Measurements from ENCODE around the gene SCYGR4.
"Not testable (repeated sequence)": the region's sequence is repeated elsewhere in the genome, so short reads cannot be mapped to it uniquely, and the experiment has no call there.

Gene SCYGR4

GRCh38 chr2:227579791-227580190 is 37.5 kb upstream of the SCYGR4 start:
- WGBS (ENCODE audit: insufficient coverage) = no CpG with 5 or more reads among the region's 1 CpG

GRCh38 chr2:227582369-227582768 is 34.9 kb upstream of the SCYGR4 start:
- CTCF ChIA-PET = no interaction called here
- Histone ChIP-seq H3K9me3 (ENCODE audit: control extremely low read depth in 1 of 5, control insufficient read depth in 4 of 5, insufficient read depth in 2 of 5, low read depth in 1 of 5, low read length in 4 of 5) (peaks cover 0 to 6% (median 0%) of the 10 kb centered on the region in 5 experiments), H3K4me3 (ENCODE audit: control insufficient read depth in 1 of 7, extremely low read depth in 1 of 7, insufficient read depth in 4 of 7, low read depth in 2 of 7, low read length in 6 of 7) (no peak overlapping the region), H3K36me3 (ENCODE audit: control insufficient read depth in 4 of 4, insufficient read depth in 4 of 4, low read length in 3 of 4) (no peaks in the 10 kb centered on the region), H3K4me1 (ENCODE audit: control extremely low read depth in 1 of 4, control insufficient read depth in 4 of 4, insufficient read depth in 4 of 4, low read length in 3 of 4) (no peaks in the 10 kb centered on the region), H3K27me3 (replicated peaks in 2 of 5; ENCODE audit: control insufficient read depth in 4 of 5, insufficient read depth in 5 of 5, low read length in 4 of 5) (no peaks in the 10 kb centered on the region), H3K27ac (ENCODE audit: insufficient read depth in 1 of 2, low read depth in 1 of 2, low read length in 2 of 2, poor library complexity in 1 of 2, severe bottlenecking in 2 of 2) (no peak overlapping the region)
- POLR2A ChIA-PET = no interaction called here
- DNase-seq = no peak

More at GRCh38 chr2:227579791-227580190, 37.5 kb upstream of the SCYGR4 start:
- ChIA-PET CTCF (no interaction called here), POLR2A (no interaction called here)
- Histone ChIP-seq H3K4me3 (ENCODE audit: control insufficient read depth in 1 of 7, extremely low read depth in 1 of 7, insufficient read depth in 4 of 7, low read depth in 2 of 7, low read length in 6 of 7) (no peak overlapping the region), H3K27ac (ENCODE audit: insufficient read depth in 1 of 2, low read depth in 1 of 2, low read length in 2 of 2, poor library complexity in 1 of 2, severe bottlenecking in 2 of 2) (no peak overlapping the region), H3K36me3 (ENCODE audit: control insufficient read depth in 4 of 4, insufficient read depth in 4 of 4, low read length in 3 of 4) (no peaks in the 10 kb centered on the region), H3K27me3 (replicated peaks in 2 of 5; ENCODE audit: control insufficient read depth in 4 of 5, insufficient read depth in 5 of 5, low read length in 4 of 5) (no peaks in the 10 kb centered on the region), H3K4me1 (ENCODE audit: control extremely low read depth in 1 of 4, control insufficient read depth in 4 of 4, insufficient read depth in 4 of 4, low read length in 3 of 4) (no peaks in the 10 kb centered on the region), H3K9me3 (ENCODE audit: control extremely low read depth in 1 of 5, control insufficient read depth in 4 of 5, insufficient read depth in 2 of 5, low read depth in 1 of 5, low read length in 4 of 5) (peaks cover 0 to 6% (median 0%) of the 10 kb centered on the region in 5 experiments)
- no peak for DNase-seq

- CTCF ChIA-PET = no interaction called here
- Histone ChIP-seq H3K36me3 (ENCODE audit: control insufficient read depth in 4 of 4, insufficient read depth in 4 of 4, low read length in 3 of 4) (no peaks in the 10 kb centered on the region), H3K27me3 (replicated peaks in 2 of 5; ENCODE audit: control insufficient read depth in 4 of 5, insufficient read depth in 5 of 5, low read length in 4 of 5) (peaks cover 0 to 9% (median 0%) of the 10 kb centered on the region in 5 experiments), H3K27ac (ENCODE audit: insufficient read depth in 1 of 2, low read depth in 1 of 2, low read length in 2 of 2, poor library complexity in 1 of 2, severe bottlenecking in 2 of 2) (no peak overlapping the region), H3K4me3 (ENCODE audit: control insufficient read depth in 1 of 7, extremely low read depth in 1 of 7, insufficient read depth in 4 of 7, low read depth in 2 of 7, low read length in 6 of 7) (no peak overlapping the region), H3K9me3 (ENCODE audit: control extremely low read depth in 1 of 5, control insufficient read depth in 4 of 5, insufficient read depth in 2 of 5, low read depth in 1 of 5, low read length in 4 of 5) (no peaks in the 10 kb centered on the region), H3K4me1 (ENCODE audit: control extremely low read depth in 1 of 4, control insufficient read depth in 4 of 4, insufficient read depth in 4 of 4, low read length in 3 of 4) (no peaks in the 10 kb centered on the region)
- POLR2A ChIA-PET = no interaction called here
- no CpG with 5 or more reads among the region's 1 CpG for WGBS (ENCODE audit: insufficient coverage)
- peak in 1 of 3 donors; percentile 4 for DNase-seq
Measured at GRCh38 chr2:227592694-227593387, 24.5 kb upstream of the SCYGR4 start.

- Histone ChIP-seq H3K36me3 (ENCODE audit: control insufficient read depth in 4 of 4, insufficient read depth in 4 of 4, low read length in 3 of 4) (no peaks in the 10 kb centered on the region), H3K4me3 (ENCODE audit: control insufficient read depth in 1 of 7, extremely low read depth in 1 of 7, insufficient read depth in 4 of 7, low read depth in 2 of 7, low read length in 6 of 7) (no peak overlapping the region), H3K27ac (ENCODE audit: insufficient read depth in 1 of 2, low read depth in 1 of 2, low read length in 2 of 2, poor library complexity in 1 of 2, severe bottlenecking in 2 of 2) (no peak overlapping the region), H3K9me3 (ENCODE audit: control extremely low read depth in 1 of 5, control insufficient read depth in 4 of 5, insufficient read depth in 2 of 5, low read depth in 1 of 5, low read length in 4 of 5) (no peaks in the 10 kb centered on the region), H3K4me1 (ENCODE audit: control extremely low read depth in 1 of 4, control insufficient read depth in 4 of 4, insufficient read depth in 4 of 4, low read length in 3 of 4) (no peaks in the 10 kb centered on the region), H3K27me3 (replicated peaks in 2 of 5; ENCODE audit: control insufficient read depth in 4 of 5, insufficient read depth in 5 of 5, low read length in 4 of 5) (peaks cover 0 to 9% (median 0%) of the 10 kb centered on the region in 5 experiments)
- DNase-seq = no peak
- POLR2A ChIA-PET = no interaction called here
- CTCF ChIA-PET = interaction anchor here (1.2 kb wide), 1 partner anchor 170 kb away, joined by 3 read pairs; no protein-coding TSS in a partner anchor
- WGBS (ENCODE audit: insufficient coverage) = 100% methylated on average over 1 of the region's 4 CpGs
Measured at GRCh38 chr2:227595797-227596196, 21.5 kb upstream of the SCYGR4 start.

GRCh38 chr2:227597036-227597435 is 20.3 kb upstream of the SCYGR4 start:
- CTCF ChIA-PET = interaction anchor here (0.9 to 1.2 kb wide), 2 partner anchors 12 to 169 kb away, joined by 3 read pairs; no protein-coding TSS in a partner anchor
- POLR2A ChIA-PET = no interaction called here
- no peak for DNase-seq
- Histone ChIP-seq H3K4me3 (ENCODE audit: control insufficient read depth in 1 of 7, extremely low read depth in 1 of 7, insufficient read depth in 4 of 7, low read depth in 2 of 7, low read length in 6 of 7) (no peak overlapping the region), H3K27ac (ENCODE audit: insufficient read depth in 1 of 2, low read depth in 1 of 2, low read length in 2 of 2, poor library complexity in 1 of 2, severe bottlenecking in 2 of 2) (no peak overlapping the region), H3K27me3 (replicated peaks in 2 of 5; ENCODE audit: control insufficient read depth in 4 of 5, insufficient read depth in 5 of 5, low read length in 4 of 5) (peaks cover 0 to 9% (median 0%) of the 10 kb centered on the region in 5 experiments), H3K36me3 (ENCODE audit: control insufficient read depth in 4 of 4, insufficient read depth in 4 of 4, low read length in 3 of 4) (no peaks in the 10 kb centered on the region), H3K4me1 (ENCODE audit: control extremely low read depth in 1 of 4, control insufficient read depth in 4 of 4, insufficient read depth in 4 of 4, low read length in 3 of 4) (no peaks in the 10 kb centered on the region), H3K9me3 (ENCODE audit: control extremely low read depth in 1 of 5, control insufficient read depth in 4 of 5, insufficient read depth in 2 of 5, low read depth in 1 of 5, low read length in 4 of 5) (no peaks in the 10 kb centered on the region)

- Histone ChIP-seq H3K36me3 (ENCODE audit: control insufficient read depth in 4 of 4, insufficient read depth in 4 of 4, low read length in 3 of 4) (no peaks in the 10 kb centered on the region), H3K27ac (ENCODE audit: insufficient read depth in 1 of 2, low read depth in 1 of 2, low read length in 2 of 2, poor library complexity in 1 of 2, severe bottlenecking in 2 of 2) (no peak overlapping the region), H3K27me3 (replicated peaks in 2 of 5; ENCODE audit: control insufficient read depth in 4 of 5, insufficient read depth in 5 of 5, low read length in 4 of 5) (peaks cover 0 to 9% (median 0%) of the 10 kb centered on the region in 5 experiments), H3K4me3 (ENCODE audit: control insufficient read depth in 1 of 7, extremely low read depth in 1 of 7, insufficient read depth in 4 of 7, low read depth in 2 of 7, low read length in 6 of 7) (no peak overlapping the region), H3K9me3 (ENCODE audit: control extremely low read depth in 1 of 5, control insufficient read depth in 4 of 5, insufficient read depth in 2 of 5, low read depth in 1 of 5, low read length in 4 of 5) (no peaks in the 10 kb centered on the region), H3K4me1 (ENCODE audit: control extremely low read depth in 1 of 4, control insufficient read depth in 4 of 4, insufficient read depth in 4 of 4, low read length in 3 of 4) (no peaks in the 10 kb centered on the region)
- ChIA-PET CTCF (interaction anchor here (0.6 kb wide), 1 partner anchor 28 kb away, joined by 3 read pairs; no protein-coding TSS in a partner anchor), POLR2A (no interaction called here)
- no peak for DNase-seq
- 100% methylated on average over 4 of the region's 4 CpGs for WGBS (ENCODE audit: insufficient coverage)
Measured at GRCh38 chr2:227597998-227598397, 19.3 kb upstream of the SCYGR4 start.

- 100% methylated on average over 2 of the region's 16 CpGs for WGBS (ENCODE audit: insufficient coverage)
- DNase-seq; CTCF ChIA-PET; H3K27ac ChIP-seq (ENCODE audit: insufficient read depth in 1 of 2, low read depth in 1 of 2, low read length in 2 of 2, poor library complexity in 1 of 2, severe bottlenecking in 2 of 2); H3K9me3 ChIP-seq (ENCODE audit: control extremely low read depth in 1 of 5, control insufficient read depth in 4 of 5, insufficient read depth in 2 of 5, low read depth in 1 of 5, low read length in 4 of 5); POLR2A ChIA-PET; H3K36me3 ChIP-seq (ENCODE audit: control insufficient read depth in 4 of 4, insufficient read depth in 4 of 4, low read length in 3 of 4); H3K4me3 ChIP-seq (ENCODE audit: control insufficient read depth in 1 of 7, extremely low read depth in 1 of 7, insufficient read depth in 4 of 7, low read depth in 2 of 7, low read length in 6 of 7); H3K27me3 ChIP-seq (replicated peaks in 2 of 5; ENCODE audit: control insufficient read depth in 4 of 5, insufficient read depth in 5 of 5, low read length in 4 of 5); H3K4me1 ChIP-seq (ENCODE audit: control extremely low read depth in 1 of 4, control insufficient read depth in 4 of 4, insufficient read depth in 4 of 4, low read length in 3 of 4): not testable (repeated sequence)
Measured at GRCh38 chr2:227598835-227599503, 18.3 kb upstream of the SCYGR4 start, which contains the start of gene SCYGR2. SCYGR2 (plus strand) TSS chr2:227598893; CDS start chr2:227598893, 0 bp downstream.

Data from common myeloid progenitor, CD34-positive (primary cell).